GM18511 (cell line): ENCODE results near the gene ENO2.

Experiments
- ATAC-seq: cut with Tn5 transposase; IDR thresholded peaks from one replicate; pipeline ENCODE4 v1.9.1; 2021; ENCODE audit warnings: mild to moderate bottlenecking, moderate library complexity; ENCODE audit not compliant: unreplicated experiment

ENO2 gene

GRCh38 chr12:6959058-6959804, 44.9 kb downstream of the ENO2 start:
- ATAC-seq: peak; percentile 54

- ATAC-seq: no peak
Measured at GRCh38 chr12:6959805-6960592, 45.6 kb downstream of the ENO2 start.

- no peak for ATAC-seq
Measured at GRCh38 chr12:6960593-6961277, 46.4 kb downstream of the ENO2 start.

- peak; percentile 35 for ATAC-seq
Measured at GRCh38 chr12:6961278-6961694, 46.9 kb downstream of the ENO2 start.

GRCh38 chr12:6961695-6962284, 47.4 kb downstream of the ENO2 start:
- ATAC-seq: peak; percentile 43

- ATAC-seq: no peak
Measured at GRCh38 chr12:6962285-6963015, 48.1 kb downstream of the ENO2 start.

- ATAC-seq: no peak
Measured at GRCh38 chr12:6963016-6963731, 48.8 kb downstream of the ENO2 start.

GRCh38 chr12:6963791-6964413, 49.5 kb downstream of the ENO2 start:
- no peak for ATAC-seq

- no peak for ATAC-seq
Measured at GRCh38 chr12:6964605-6965025, 50.2 kb downstream of the ENO2 start.

- ATAC-seq: peak; percentile 41
Measured at GRCh38 chr12:6965026-6965661, 50.8 kb downstream of the ENO2 start.

GRCh38 chr12:6965714-6966113, 51.3 kb downstream of the ENO2 start:
- no peak for ATAC-seq

GRCh38 chr12:6966351-6966750, 52.0 kb downstream of the ENO2 start:
- no peak for ATAC-seq

- no peak for ATAC-seq
Measured at GRCh38 chr12:6967651-6968100, 53.3 kb downstream of the ENO2 start.

- ATAC-seq: no peak
Measured at GRCh38 chr12:6968426-6968825, 54.0 kb downstream of the ENO2 start.

GRCh38 chr12:6970096-6970527, 55.7 kb downstream of the ENO2 start:
- ATAC-seq: peak; percentile 38
